ENCODE data around the gene NTPCR. TPM values are rescaled to one million over a fixed set of nuclear protein-coding genes. Genes with fewer than 3 reads are reported as not detected.
"Not testable (repeated sequence)": the region's sequence is repeated elsewhere in the genome, so short reads cannot be mapped to it uniquely, and the experiment has no call there.

NTPCR gene
- total RNA-seq, 1 experiment from 2014 or later: 49.1 TPM

DNA sequence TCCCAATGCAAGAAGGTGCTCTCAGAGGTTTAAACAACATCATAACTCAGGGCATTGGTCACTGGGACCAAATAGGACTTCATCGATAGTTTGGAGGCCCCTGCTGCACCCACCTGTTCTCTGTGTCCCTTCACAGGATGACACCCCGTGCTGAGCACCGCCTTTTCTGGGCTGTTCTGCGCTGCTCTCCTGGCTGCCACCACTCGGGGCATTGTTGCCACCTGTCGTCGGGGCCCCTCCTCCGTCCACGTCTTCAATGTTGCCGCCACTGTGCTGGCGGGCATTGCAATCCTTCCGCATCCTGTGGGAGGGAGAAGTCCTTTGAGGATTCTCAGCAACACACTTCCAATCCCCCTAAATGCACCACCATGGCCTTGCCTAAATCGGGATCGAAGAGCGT, 47.7 kb downstream of the NTPCR start:
- H3K27me3 ChIP-seq (replicated peaks; ENCODE audit: control insufficient read depth, insufficient read depth, low read length): no peaks in the 10 kb centered on the region
- H3K9me3 ChIP-seq: peaks cover 11% of the 10 kb centered on the region; the same call in 1 of the 2 replicates
- POLR2A ChIA-PET: no interaction called here
- peaks cover 16% of the 10 kb centered on the region for H3K4me1 ChIP-seq
- intact Hi-C loops (cut with micrococcal nuclease; ENCODE audit: unreplicated experiment): no loop called here
- Mint-ChIP-seq H3K9me3 (ENCODE audit: unreplicated experiment) (peaks cover 43% of the 10 kb centered on the region), H3K36me3 (ENCODE audit: insufficient read depth, unreplicated experiment) (peaks cover 15% of the 10 kb centered on the region), H3K27me3 (ENCODE audit: insufficient read depth, unreplicated experiment) (no peaks in the 10 kb centered on the region), H3K4me1 (ENCODE audit: low read depth, unreplicated experiment) (peaks cover 14% of the 10 kb centered on the region), H3K27ac (ENCODE audit: unreplicated experiment) (no peak overlapping the region), H3K4me3 (ENCODE audit: unreplicated experiment) (no peak overlapping the region)
- CTCF ChIA-PET: no interaction called here
- no TSS peak for BruUV-seq (replicated peaks)
- no peaks in the 10 kb centered on the region; the same call in 1 of the 2 replicates for H3K36me3 ChIP-seq (ENCODE audit: control insufficient read depth, insufficient read depth, low read length)
- DNase-seq: no peak
- TF ChIP-seq, protein P1, sequence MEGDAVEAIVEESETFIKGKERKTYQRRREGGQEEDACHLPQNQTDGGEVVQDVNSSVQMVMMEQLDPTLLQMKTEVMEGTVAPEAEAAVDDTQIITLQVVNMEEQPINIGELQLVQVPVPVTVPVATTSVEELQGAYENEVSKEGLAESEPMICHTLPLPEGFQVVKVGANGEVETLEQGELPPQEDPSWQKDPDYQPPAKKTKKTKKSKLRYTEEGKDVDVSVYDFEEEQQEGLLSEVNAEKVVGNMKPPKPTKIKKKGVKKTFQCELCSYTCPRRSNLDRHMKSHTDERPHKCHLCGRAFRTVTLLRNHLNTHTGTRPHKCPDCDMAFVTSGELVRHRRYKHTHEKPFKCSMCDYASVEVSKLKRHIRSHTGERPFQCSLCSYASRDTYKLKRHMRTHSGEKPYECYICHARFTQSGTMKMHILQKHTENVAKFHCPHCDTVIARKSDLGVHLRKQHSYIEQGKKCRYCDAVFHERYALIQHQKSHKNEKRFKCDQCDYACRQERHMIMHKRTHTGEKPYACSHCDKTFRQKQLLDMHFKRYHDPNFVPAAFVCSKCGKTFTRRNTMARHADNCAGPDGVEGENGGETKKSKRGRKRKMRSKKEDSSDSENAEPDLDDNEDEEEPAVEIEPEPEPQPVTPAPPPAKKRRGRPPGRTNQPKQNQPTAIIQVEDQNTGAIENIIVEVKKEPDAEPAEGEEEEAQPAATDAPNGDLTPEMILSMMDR (IDR thresholded peaks at IDR 0.05; ENCODE audit: insufficient read depth in 1 of 2, low read depth in 1 of 2, low read length in 1 of 2, severe bottlenecking in 1 of 2, unreplicated experiment in 1 of 2): no peak
- H3K4me3 ChIP-seq (ENCODE audit: low read depth, low read length): no peak overlapping the region

DNA sequence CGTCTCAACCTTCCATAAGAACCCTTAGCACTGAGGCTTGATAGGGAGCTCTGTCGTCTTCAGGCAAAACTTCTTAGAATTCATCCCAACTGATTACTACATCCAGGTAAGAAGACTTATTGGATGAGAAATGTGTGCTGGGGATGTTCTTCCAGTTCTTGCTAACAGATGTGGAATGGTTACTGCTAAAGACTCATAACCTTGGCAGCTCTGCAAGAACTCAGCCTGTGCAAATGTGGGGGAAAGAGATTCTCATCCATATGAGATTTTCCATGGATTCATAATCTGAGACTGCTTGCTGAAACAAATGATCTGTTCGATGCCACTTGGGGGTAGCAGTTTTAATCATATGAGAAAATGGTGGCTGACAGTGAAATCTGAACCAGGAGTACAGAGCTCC, 48.2 kb downstream of the NTPCR start:
- TF ChIP-seq, protein P1 (IDR thresholded peaks at IDR 0.05; ENCODE audit: insufficient read depth in 1 of 2, low read depth in 1 of 2, low read length in 1 of 2, severe bottlenecking in 1 of 2, unreplicated experiment in 1 of 2): no peak
- POLR2A ChIA-PET: no interaction called here
- intact Hi-C loops (cut with micrococcal nuclease; ENCODE audit: unreplicated experiment): no loop called here
- H3K9me3 ChIP-seq: peaks cover 6% of the 10 kb centered on the region; the same call in 1 of the 2 replicates
- DNase-seq: no peak
- Mint-ChIP-seq H3K4me1 (ENCODE audit: low read depth, unreplicated experiment) (peaks cover 14% of the 10 kb centered on the region), H3K36me3 (ENCODE audit: insufficient read depth, unreplicated experiment) (peaks cover 15% of the 10 kb centered on the region), H3K27ac (ENCODE audit: unreplicated experiment) (no peak overlapping the region), H3K4me3 (ENCODE audit: unreplicated experiment) (no peak overlapping the region), H3K9me3 (ENCODE audit: unreplicated experiment) (peaks cover 39% of the 10 kb centered on the region), H3K27me3 (ENCODE audit: insufficient read depth, unreplicated experiment) (no peaks in the 10 kb centered on the region)
- CTCF ChIA-PET: no interaction called here
- H3K27me3 ChIP-seq (replicated peaks; ENCODE audit: control insufficient read depth, insufficient read depth, low read length): no peaks in the 10 kb centered on the region
- no peaks in the 10 kb centered on the region; the same call in 1 of the 2 replicates for H3K36me3 ChIP-seq (ENCODE audit: control insufficient read depth, insufficient read depth, low read length)
- H3K4me1 ChIP-seq: peaks cover 16% of the 10 kb centered on the region
- BruUV-seq (replicated peaks): no TSS peak
- no peak overlapping the region for H3K4me3 ChIP-seq (ENCODE audit: low read depth, low read length)

DNA sequence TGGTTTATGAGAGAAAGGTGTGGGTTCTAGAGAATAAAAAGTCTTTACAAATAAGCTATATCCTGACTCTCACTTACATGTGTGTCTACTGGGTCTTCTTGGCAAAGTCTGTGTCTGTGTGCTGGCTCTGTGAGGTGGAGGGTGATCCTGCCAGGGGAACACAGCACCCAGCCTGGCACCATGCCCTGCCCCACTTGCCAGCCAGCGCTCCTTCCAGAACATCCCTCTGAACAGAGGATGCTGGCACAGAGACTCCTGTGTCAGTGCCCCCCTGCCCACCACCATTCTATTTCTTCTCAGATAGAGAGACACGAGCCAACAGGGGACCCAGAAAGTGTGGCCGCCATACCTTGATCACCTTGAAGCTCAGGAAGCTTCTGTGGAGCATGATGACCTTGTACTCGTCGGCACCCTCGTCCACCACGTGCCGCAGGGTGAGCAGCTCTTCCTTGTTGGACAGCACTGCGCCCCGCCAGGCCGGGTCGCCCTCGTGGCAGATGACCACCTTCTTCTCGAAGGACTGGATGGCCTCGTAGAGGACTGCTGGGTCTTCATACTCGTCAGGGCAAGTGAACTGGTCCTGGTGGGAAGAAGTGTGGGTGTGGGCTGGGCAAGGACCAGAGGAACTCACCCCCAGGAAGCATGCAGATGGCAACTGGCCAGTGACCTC, 49.7 kb downstream of the NTPCR start:
- no peaks in the 10 kb centered on the region for H3K9me3 ChIP-seq
- Mint-ChIP-seq H3K27ac (ENCODE audit: unreplicated experiment) (no peak overlapping the region), H3K36me3 (ENCODE audit: insufficient read depth, unreplicated experiment) (peaks cover 15% of the 10 kb centered on the region), H3K9me3 (ENCODE audit: unreplicated experiment) (peaks cover 27% of the 10 kb centered on the region), H3K27me3 (ENCODE audit: insufficient read depth, unreplicated experiment) (no peaks in the 10 kb centered on the region), H3K4me1 (ENCODE audit: low read depth, unreplicated experiment) (peaks cover 14% of the 10 kb centered on the region), H3K4me3 (ENCODE audit: unreplicated experiment) (no peak overlapping the region)
- no peak for DNase-seq
- TF ChIP-seq, protein P1 (IDR thresholded peaks at IDR 0.05; ENCODE audit: insufficient read depth in 1 of 2, low read depth in 1 of 2, low read length in 1 of 2, severe bottlenecking in 1 of 2, unreplicated experiment in 1 of 2): no peak
- H3K27me3 ChIP-seq (replicated peaks; ENCODE audit: control insufficient read depth, insufficient read depth, low read length): no peaks in the 10 kb centered on the region
- no peaks in the 10 kb centered on the region for H3K36me3 ChIP-seq (ENCODE audit: control insufficient read depth, insufficient read depth, low read length)
- POLR2A ChIA-PET: no interaction called here
- peaks cover 16% of the 10 kb centered on the region for H3K4me1 ChIP-seq
- no TSS peak for BruUV-seq (replicated peaks)
- no peak overlapping the region for H3K4me3 ChIP-seq (ENCODE audit: low read depth, low read length)
- CTCF ChIA-PET: no interaction called here
- intact Hi-C loops (cut with micrococcal nuclease; ENCODE audit: unreplicated experiment): no loop called here

- H3K4me1 Mint-ChIP-seq (ENCODE audit: low read depth, unreplicated experiment); POLR2A ChIA-PET; H3K27me3 Mint-ChIP-seq (ENCODE audit: insufficient read depth, unreplicated experiment); H3K4me1 ChIP-seq; H3K27ac Mint-ChIP-seq (ENCODE audit: unreplicated experiment); H3K36me3 ChIP-seq (ENCODE audit: control insufficient read depth, insufficient read depth, low read length); CTCF ChIA-PET; H3K4me3 ChIP-seq (ENCODE audit: low read depth, low read length); BruUV-seq (replicated peaks); H3K27me3 ChIP-seq (replicated peaks; ENCODE audit: control insufficient read depth, insufficient read depth, low read length); H3K4me3 Mint-ChIP-seq (ENCODE audit: unreplicated experiment); DNase-seq; intact Hi-C loops (cut with micrococcal nuclease; ENCODE audit: unreplicated experiment); H3K9me3 Mint-ChIP-seq (ENCODE audit: unreplicated experiment); H3K36me3 Mint-ChIP-seq (ENCODE audit: insufficient read depth, unreplicated experiment); H3K9me3 ChIP-seq: not testable (repeated sequence)
Observed at GRCh38 chr1:233003638-233004037, 53.2 kb downstream of the NTPCR start.
